Measurements from ENCODE around the gene ZNF783.

DNA sequence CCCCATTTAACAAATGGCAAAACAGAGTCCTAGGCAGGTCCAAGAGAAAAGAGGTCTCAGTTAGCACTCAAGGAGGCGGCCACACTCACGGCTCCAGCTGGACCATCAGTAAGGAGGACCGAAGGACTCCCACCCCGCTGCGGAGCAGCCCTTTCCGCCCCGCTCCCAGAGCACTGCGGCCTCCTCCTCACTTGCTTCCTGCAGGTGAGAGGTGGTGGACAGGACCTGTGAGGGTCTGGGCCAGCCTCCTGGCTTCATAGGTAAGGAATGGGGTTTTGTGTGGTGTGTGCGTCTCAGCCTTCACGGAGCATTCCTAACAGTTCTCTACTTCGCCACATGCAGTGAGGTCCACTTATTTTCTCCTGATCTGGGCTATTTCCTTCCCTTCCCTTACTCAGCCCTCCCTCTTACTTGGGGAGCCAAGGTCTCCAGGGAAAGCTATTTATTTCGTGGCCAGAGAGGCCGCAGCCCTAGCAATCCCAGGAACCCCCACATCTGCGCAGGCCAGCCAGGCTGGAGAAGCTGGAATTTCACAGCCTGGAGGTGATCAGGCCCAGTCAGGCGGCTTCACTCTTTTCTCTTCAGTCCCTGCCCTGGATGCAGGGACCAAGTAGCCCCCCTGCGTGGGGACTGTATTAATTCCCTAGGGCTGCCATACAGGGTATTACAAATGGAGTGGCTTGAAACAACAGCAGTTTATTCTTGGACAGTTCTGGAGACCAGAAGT lies 45.9 kb downstream of the ZNF783 start:
- TF ChIP-seq, protein P1, sequence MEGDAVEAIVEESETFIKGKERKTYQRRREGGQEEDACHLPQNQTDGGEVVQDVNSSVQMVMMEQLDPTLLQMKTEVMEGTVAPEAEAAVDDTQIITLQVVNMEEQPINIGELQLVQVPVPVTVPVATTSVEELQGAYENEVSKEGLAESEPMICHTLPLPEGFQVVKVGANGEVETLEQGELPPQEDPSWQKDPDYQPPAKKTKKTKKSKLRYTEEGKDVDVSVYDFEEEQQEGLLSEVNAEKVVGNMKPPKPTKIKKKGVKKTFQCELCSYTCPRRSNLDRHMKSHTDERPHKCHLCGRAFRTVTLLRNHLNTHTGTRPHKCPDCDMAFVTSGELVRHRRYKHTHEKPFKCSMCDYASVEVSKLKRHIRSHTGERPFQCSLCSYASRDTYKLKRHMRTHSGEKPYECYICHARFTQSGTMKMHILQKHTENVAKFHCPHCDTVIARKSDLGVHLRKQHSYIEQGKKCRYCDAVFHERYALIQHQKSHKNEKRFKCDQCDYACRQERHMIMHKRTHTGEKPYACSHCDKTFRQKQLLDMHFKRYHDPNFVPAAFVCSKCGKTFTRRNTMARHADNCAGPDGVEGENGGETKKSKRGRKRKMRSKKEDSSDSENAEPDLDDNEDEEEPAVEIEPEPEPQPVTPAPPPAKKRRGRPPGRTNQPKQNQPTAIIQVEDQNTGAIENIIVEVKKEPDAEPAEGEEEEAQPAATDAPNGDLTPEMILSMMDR (IDR thresholded peaks at IDR 0.05; ENCODE audit: low read depth, low read length, poor library complexity, severe bottlenecking) = no peak
- TF ChIP-seq EZH2phosphoT487 (IDR thresholded peaks at IDR 0.05; ENCODE audit: borderline replicate concordance, low read length) = no peak
